22Rv1 (cell line): ENCODE measurements around the gene PNLIPRP2.

Experiments used
- CTCF ChIP-seq: fragments of 450-650 bp; IDR thresholded peaks from 2 replicates; pipeline ENCODE4 v1.5.1; 2017; ENCODE audit warnings: mild to moderate bottlenecking
- ZFX ChIP-seq: fragments of 450-650 bp; IDR thresholded peaks from 2 replicates; pipeline ENCODE4 v1.6.1; 2017; ENCODE audit warnings: antibody characterized with exemption, borderline replicate concordance

- TF ChIP-seq CTCF, result no peak
- TF ChIP-seq ZFX, result no peak
These were observed 68.2 kb downstream of the PNLIPRP2 start for GRCh38 chr10:116688741-116689495.
